ENCODE data around the gene ZNF784.

- TF ChIP-seq EZH2 (IDR thresholded peaks at IDR 0.05; ENCODE audit: borderline replicate concordance) = no peak
- TF ChIP-seq CTCF (IDR thresholded peaks at IDR 0.05; ENCODE audit: poor library complexity) = no peak
Observed at GRCh38 chr19:55586976-55587668, 37.2 kb downstream of the ZNF784 start.
